Kidney (tissue), 14 donors: ENCODE results near the gene MAGI1. TPM values are rescaled to one million over a fixed set of nuclear protein-coding genes. Genes with fewer than 3 reads are reported as not detected.

Experiments
- DNase-seq, 5 donors: peaks; one replicate each; pipeline ENCODE4 v3.0.0-alpha.2; 2013 to 2020
- FAIRE-seq: peaks from 2 replicates; lab custom pipeline; 2012; peaks lifted over from hg19 to GRCh38; lab: Jason Lieb, UNC
- H3K27ac ChIP-seq, 2 donors: one replicate each; pipeline ENCODE4 v1.7.0; 2013; ENCODE audit warnings: low read depth in 2 of 2, low read length in 2 of 2, inconsistent platforms in 1 of 2
- H3K27me3 ChIP-seq: one replicate; pipeline ENCODE4 v1.7.1; 2013; ENCODE audit warnings: low read length, inconsistent platforms; ENCODE audit not compliant: control insufficient read depth, insufficient read depth
- H3K36me3 ChIP-seq, 3 donors: one replicate each; pipeline versions ENCODE4 v1.7.0 to v1.7.1; 2013; ENCODE audit warnings: low read length in 3 of 3, control low read depth in 1 of 3, inconsistent platforms in 1 of 3; ENCODE audit not compliant: insufficient read depth in 3 of 3, control insufficient read depth in 2 of 3
- H3K4me1 ChIP-seq, 3 donors: one replicate each; pipeline versions ENCODE4 v1.7.0 to v1.7.1; 2013; ENCODE audit warnings: low read length in 3 of 3, inconsistent platforms in 1 of 3, low read depth in 1 of 3; ENCODE audit not compliant: control insufficient read depth in 2 of 3, insufficient read depth in 2 of 3
- H3K4me3 ChIP-seq, 3 donors: one replicate each; pipeline versions ENCODE4 v1.7.0 to v1.8.1; 2013; ENCODE audit warnings: low read length in 3 of 3, control low read depth in 1 of 3, inconsistent platforms in 1 of 3
- H3K9ac ChIP-seq, 3 donors: one replicate each; pipeline versions ENCODE4 v1.7.0 to v1.7.1; 2013; ENCODE audit warnings: low read length in 3 of 3, control low read depth in 1 of 3, inconsistent platforms in 1 of 3
- H3K9me3 ChIP-seq, 3 donors: one replicate each; pipeline versions ENCODE4 v1.7.0 to v1.7.1; 2013; ENCODE audit warnings: low read length in 3 of 3, control low read depth in 1 of 3, inconsistent platforms in 1 of 3; ENCODE audit not compliant: control insufficient read depth in 2 of 3, insufficient read depth in 1 of 3
- intact Hi-C: fragments of 100-400 bp; cut with DNase I; formaldehyde crosslinking; loops from one replicate; pipeline ENCODE4 v1.11.1; 2022
- polyA plus RNA-seq: library from polyadenylated mRNA; stranded (reverse); fragments of 350-450 nt; fragmentation: Illumina TruSeq; extraction: RNeasy Lipid Tissue Mini Kit (QIAGEN cat#74804); gene quantifications from one replicate; pipeline ENCODE4 v1.2.3, GENCODE V29; 2014; ENCODE audit warnings: low read depth, low replicate concordance; ENCODE audit not compliant: insufficient read depth
- total RNA-seq: library from RNA; stranded (reverse); fragmentation: NEBNext Ultra II Directional; extraction: Animal tissue kit (Norgen Biotek cat#: 25700); gene quantifications from one replicate; pipeline ENCODE4 v1.2.1, GENCODE V29; 2021
- TF ChIP-seq, protein P1 (sequence below): IDR thresholded peaks from 3 replicates; pipeline ENCODE4 v1.5.1; 2012; ENCODE audit warnings: mild to moderate bottlenecking, moderate library complexity, borderline replicate concordance; ENCODE audit not compliant: insufficient read depth; ENCODE audit errors: extremely low read depth
- donor health status: control.
- donor health status: control.
- donor health status: control.
- donor health status: control.
- donor health status: control.
- donor health status: DM: yes; HTN: yes; CAD: no.
- donor health status: Normal renal cell carcinoma (clear cell type).

The MAGI1 gene
- total and polyA plus RNA-seq, 2 donors from 2014 or later = 8.2 to 42.8 TPM

DNA sequence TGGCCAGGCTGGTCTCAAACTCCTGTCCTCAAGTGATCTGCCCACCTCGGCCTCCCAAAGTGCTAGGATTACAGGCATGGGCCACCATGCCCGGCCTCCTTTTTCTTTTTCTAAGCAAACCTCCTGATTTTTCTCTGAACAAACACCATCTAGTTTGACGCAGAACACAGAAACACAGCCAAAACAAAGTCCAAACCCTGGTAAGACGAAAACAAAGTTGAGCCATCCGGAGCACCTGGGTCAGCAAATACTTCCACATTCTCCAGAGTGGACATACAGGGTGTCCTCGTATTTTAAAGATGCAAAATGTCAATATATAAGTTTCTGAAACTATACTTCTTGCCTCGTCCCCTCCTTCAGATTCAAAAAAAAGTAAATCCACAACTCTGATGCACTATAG lies 715.8 kb downstream of the MAGI1 start:
- FAIRE-seq = no peak
- intact Hi-C loops = no loop called here
- Histone ChIP-seq H3K4me3 (no peak overlapping the region), H3K4me1 (no peaks in the 10 kb centered on the region), H3K36me3 (no peaks in the 10 kb centered on the region), H3K27ac (no peak overlapping the region), H3K9me3 (peaks cover 0 to 7% (median 0%) of the 10 kb centered on the region in 3 donors), H3K27me3 (no peaks in the 10 kb centered on the region), H3K9ac (no peak overlapping the region)
- TF ChIP-seq, protein P1, sequence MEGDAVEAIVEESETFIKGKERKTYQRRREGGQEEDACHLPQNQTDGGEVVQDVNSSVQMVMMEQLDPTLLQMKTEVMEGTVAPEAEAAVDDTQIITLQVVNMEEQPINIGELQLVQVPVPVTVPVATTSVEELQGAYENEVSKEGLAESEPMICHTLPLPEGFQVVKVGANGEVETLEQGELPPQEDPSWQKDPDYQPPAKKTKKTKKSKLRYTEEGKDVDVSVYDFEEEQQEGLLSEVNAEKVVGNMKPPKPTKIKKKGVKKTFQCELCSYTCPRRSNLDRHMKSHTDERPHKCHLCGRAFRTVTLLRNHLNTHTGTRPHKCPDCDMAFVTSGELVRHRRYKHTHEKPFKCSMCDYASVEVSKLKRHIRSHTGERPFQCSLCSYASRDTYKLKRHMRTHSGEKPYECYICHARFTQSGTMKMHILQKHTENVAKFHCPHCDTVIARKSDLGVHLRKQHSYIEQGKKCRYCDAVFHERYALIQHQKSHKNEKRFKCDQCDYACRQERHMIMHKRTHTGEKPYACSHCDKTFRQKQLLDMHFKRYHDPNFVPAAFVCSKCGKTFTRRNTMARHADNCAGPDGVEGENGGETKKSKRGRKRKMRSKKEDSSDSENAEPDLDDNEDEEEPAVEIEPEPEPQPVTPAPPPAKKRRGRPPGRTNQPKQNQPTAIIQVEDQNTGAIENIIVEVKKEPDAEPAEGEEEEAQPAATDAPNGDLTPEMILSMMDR = no peak
- DNase-seq = no peak

DNA sequence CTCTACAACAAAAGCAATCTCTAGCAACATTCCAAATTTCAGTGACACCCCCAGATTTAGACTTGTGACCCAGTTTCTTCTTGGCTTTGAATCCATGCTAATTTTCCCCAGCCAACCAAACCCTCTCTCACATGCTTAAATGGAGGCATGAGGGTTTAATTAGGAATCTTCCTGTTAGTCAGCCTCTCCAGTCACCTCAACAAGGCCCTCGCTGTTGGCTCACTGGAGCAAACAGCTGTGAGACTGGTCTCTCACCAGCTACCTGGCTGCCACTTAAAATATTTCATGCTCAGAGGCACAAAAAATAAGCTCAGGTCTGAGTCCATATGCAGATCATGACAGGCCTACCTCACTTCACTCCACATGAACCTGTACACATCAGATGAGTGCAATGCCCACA lies 720.5 kb downstream of the MAGI1 start:
- Histone ChIP-seq H3K9me3 (peaks cover 0 to 7% (median 0%) of the 10 kb centered on the region in 3 donors), H3K27me3 (no peaks in the 10 kb centered on the region), H3K4me1 (no peaks in the 10 kb centered on the region), H3K4me3 (no peak overlapping the region), H3K9ac (no peak overlapping the region), H3K36me3 (no peaks in the 10 kb centered on the region), H3K27ac (no peak overlapping the region)
- DNase-seq (no peak), FAIRE-seq (no peak)
- TF ChIP-seq, protein P1 = no peak
- intact Hi-C loops = no loop called here

DNA sequence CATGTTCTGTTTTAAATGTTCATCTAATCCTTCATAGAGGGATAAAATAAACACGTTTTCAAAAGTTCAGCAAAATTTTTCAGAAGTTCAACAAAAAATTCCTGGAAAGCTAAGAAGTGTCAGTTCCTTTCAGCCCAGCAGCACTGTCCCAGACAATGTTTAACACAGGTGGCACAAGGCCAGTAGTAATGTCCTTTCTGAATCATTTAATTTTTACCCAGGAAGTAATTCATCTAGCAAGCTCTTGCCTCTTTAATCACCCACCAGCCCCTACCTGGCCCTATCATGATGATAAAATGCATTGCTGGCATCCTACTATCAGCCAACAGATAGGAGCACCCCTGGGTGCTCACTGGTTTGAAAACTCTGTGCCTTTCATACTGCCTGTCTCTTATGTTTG lies 723.8 kb downstream of the MAGI1 start:
- no peaks in the 10 kb centered on the region for H3K36me3 ChIP-seq
- FAIRE-seq (peak; percentile 23), DNase-seq (no peak)
- no peaks in the 10 kb centered on the region for H3K9me3 ChIP-seq
- H3K4me1 ChIP-seq = no peaks in the 10 kb centered on the region
- no peak overlapping the region for H3K9ac ChIP-seq
- TF ChIP-seq, protein P1 = no peak
- intact Hi-C loops = no loop called here
- H3K27ac ChIP-seq = no peak overlapping the region
- H3K4me3 ChIP-seq = no peak overlapping the region
- H3K27me3 ChIP-seq = no peaks in the 10 kb centered on the region

DNA sequence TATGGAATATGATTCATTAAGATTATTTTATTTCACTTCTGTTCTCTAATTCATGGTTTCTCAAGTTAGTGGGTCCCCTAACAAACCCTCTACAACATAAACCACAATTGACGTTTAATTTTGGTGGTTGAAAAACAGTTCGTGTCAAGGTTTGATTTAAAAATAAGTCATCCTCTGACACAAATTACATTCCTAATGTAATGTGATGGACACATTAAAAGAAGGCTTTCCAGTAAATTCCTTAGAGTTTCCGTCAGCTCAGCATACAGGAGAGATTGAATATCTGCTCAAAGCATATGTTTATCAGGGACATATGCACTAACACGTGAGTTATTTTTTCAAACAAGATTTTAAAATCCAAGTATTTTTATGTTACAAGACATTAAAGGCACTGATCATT lies 724.4 kb downstream of the MAGI1 start:
- intact Hi-C loops = no loop called here
- no peaks in the 10 kb centered on the region for H3K27me3 ChIP-seq
- H3K4me1 ChIP-seq = no peaks in the 10 kb centered on the region
- no peaks in the 10 kb centered on the region for H3K36me3 ChIP-seq
- no peak for FAIRE-seq
- no peak for DNase-seq
- no peaks in the 10 kb centered on the region for H3K9me3 ChIP-seq
- TF ChIP-seq, protein P1 = no peak
- H3K27ac ChIP-seq = no peak overlapping the region
- no peak overlapping the region for H3K9ac ChIP-seq
- no peak overlapping the region for H3K4me3 ChIP-seq
